Measurements from ENCODE around the gene KRTAP10-7.
A peak's percentile ranks its signal among the peaks of the same experiment; 100 is the strongest.
"Not testable (repeated sequence)": the region's sequence is repeated elsewhere in the genome, so short reads cannot be mapped to it uniquely, and the experiment has no call there.

The KRTAP10-7 gene

GRCh38 chr21:44571844-44572782 lies 28.3 kb upstream of the KRTAP10-7 start:
- DNase-seq (ENCODE audit: low spot score): no peak

GRCh38 chr21:44572959-44573583 lies 27.3 kb upstream of the KRTAP10-7 start:
- DNase-seq (ENCODE audit: low spot score): peak; percentile 30

GRCh38 chr21:44573630-44574456 lies 26.6 kb upstream of the KRTAP10-7 start, which contains the start of gene KRTAP10-4:
Gene KRTAP10-4, plus strand, starts transcription at chr21:44573729. Its CDS starts 30 bp downstream, at chr21:44573759.
- not testable (repeated sequence) for DNase-seq (ENCODE audit: low spot score)

GRCh38 chr21:44574457-44575306 lies 25.7 kb upstream of the KRTAP10-7 start:
- no peak for DNase-seq (ENCODE audit: low spot score)

GRCh38 chr21:44575307-44576024 lies 24.9 kb upstream of the KRTAP10-7 start:
- no peak for DNase-seq (ENCODE audit: low spot score)

GRCh38 chr21:44576025-44576420 lies 24.4 kb upstream of the KRTAP10-7 start:
- no peak for DNase-seq (ENCODE audit: low spot score)

GRCh38 chr21:44578371-44579055 lies 21.9 kb upstream of the KRTAP10-7 start:
- no peak for DNase-seq (ENCODE audit: low spot score)

GRCh38 chr21:44579056-44579832 lies 21.2 kb upstream of the KRTAP10-7 start:
- DNase-seq (ENCODE audit: low spot score): no peak

- DNase-seq (ENCODE audit: low spot score): no peak
Measured at GRCh38 chr21:44579833-44580144, 20.6 kb upstream of the KRTAP10-7 start.

GRCh38 chr21:44580231-44580821 lies 20.1 kb upstream of the KRTAP10-7 start, which contains the start of gene KRTAP10-5:
Gene KRTAP10-5, minus strand, starts transcription at chr21:44580604. Its CDS starts 26 bp downstream, at chr21:44580578.
- not testable (repeated sequence) for DNase-seq (ENCODE audit: low spot score)

GRCh38 chr21:44581158-44581557 lies 19.2 kb upstream of the KRTAP10-7 start:
- DNase-seq (ENCODE audit: low spot score): no peak

GRCh38 chr21:44582055-44582454 lies 18.3 kb upstream of the KRTAP10-7 start:
- no peak for DNase-seq (ENCODE audit: low spot score)

- no peak for DNase-seq (ENCODE audit: low spot score)
Measured at GRCh38 chr21:44583089-44583799, 17.2 kb upstream of the KRTAP10-7 start.

GRCh38 chr21:44583800-44584147 lies 16.6 kb upstream of the KRTAP10-7 start:
- DNase-seq (ENCODE audit: low spot score): no peak

- DNase-seq (ENCODE audit: low spot score): no peak
Measured at GRCh38 chr21:44585892-44586291, 14.5 kb upstream of the KRTAP10-7 start.

- no peak for DNase-seq (ENCODE audit: low spot score)
Measured at GRCh38 chr21:44589094-44589493, 11.3 kb upstream of the KRTAP10-7 start.

GRCh38 chr21:44589586-44590305 lies 10.7 kb upstream of the KRTAP10-7 start:
- no peak for DNase-seq (ENCODE audit: low spot score)

GRCh38 chr21:44590311-44590721 lies 10.1 kb upstream of the KRTAP10-7 start:
- DNase-seq (ENCODE audit: low spot score): no peak

Data from kidney tubule cell (primary cell).